GM18951 (cell line): ENCODE results near the gene STK32A.

Experiments
- POLR2A ChIP-seq: IDR thresholded peaks from 4 replicates; pipeline ENCODE4 v1.6.1; 2011; ENCODE audit warnings: mild to moderate bottlenecking; ENCODE audit not compliant: insufficient read length, insufficient read depth; ENCODE audit errors: extremely low read depth
- in situ Hi-C: fragments of 300-500 bp; cut with MboI; formaldehyde crosslinking; loops from one replicate; pipeline ENCODE4 v1.12.0; 2022; ENCODE audit warnings: low sequenced_read_pairs, mixed read lengths, inconsistent platforms; ENCODE audit not compliant: unreplicated experiment

STK32A gene

DNA sequence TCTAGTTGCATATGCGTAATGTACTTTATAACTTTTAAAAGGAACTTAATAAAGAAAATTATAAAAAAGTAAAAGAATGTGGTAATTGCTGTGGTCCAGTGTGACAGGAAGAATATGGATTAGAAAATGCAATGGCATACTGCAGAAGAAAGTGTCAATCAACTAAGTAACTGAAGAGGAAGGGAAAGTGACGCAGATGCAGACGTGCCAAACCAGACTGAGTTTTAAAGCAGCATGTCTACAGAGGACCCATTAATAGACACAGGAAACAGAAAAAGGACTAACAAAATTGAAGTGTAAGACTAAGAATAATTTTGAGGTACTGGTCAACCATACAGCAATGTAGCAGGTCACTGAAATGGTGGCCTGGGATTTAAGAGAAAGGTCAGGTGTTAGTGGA, 201.8 kb downstream of the STK32A start:
- TF ChIP-seq POLR2A = no peak
- in situ Hi-C loops = no loop called here

DNA sequence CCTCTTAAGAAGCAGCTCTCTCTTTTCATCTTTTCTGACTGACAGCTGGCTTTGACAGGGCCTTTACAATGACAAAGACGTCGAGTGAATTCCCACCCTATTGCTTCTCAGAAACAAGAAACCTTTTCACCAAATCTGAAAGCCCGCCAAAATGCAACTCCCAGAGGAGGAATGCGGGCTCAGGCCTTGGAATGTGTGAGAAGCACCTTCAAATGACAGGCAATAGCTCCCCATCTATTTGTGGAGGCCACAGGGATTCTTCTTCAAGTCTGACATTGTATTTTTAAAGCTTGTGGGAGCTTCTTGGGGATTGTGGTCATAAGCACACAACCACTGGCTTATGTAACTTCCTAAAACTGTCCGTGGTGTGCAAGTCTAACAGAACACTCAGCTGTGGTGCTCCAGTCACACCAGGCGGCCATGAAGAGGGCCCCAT, 202.4 kb downstream of the STK32A start:
- TF ChIP-seq POLR2A = no peak
- in situ Hi-C loops = no loop called here
